ENCODE results near the gene SETD1A.
A peak's percentile ranks its signal among the peaks of the same experiment; 100 is the strongest.

The SETD1A gene

GRCh38 chr16:30956601-30957455 lies 726 bp upstream of the SETD1A start:
- peak; percentile 85 for DNase-seq

DNA sequence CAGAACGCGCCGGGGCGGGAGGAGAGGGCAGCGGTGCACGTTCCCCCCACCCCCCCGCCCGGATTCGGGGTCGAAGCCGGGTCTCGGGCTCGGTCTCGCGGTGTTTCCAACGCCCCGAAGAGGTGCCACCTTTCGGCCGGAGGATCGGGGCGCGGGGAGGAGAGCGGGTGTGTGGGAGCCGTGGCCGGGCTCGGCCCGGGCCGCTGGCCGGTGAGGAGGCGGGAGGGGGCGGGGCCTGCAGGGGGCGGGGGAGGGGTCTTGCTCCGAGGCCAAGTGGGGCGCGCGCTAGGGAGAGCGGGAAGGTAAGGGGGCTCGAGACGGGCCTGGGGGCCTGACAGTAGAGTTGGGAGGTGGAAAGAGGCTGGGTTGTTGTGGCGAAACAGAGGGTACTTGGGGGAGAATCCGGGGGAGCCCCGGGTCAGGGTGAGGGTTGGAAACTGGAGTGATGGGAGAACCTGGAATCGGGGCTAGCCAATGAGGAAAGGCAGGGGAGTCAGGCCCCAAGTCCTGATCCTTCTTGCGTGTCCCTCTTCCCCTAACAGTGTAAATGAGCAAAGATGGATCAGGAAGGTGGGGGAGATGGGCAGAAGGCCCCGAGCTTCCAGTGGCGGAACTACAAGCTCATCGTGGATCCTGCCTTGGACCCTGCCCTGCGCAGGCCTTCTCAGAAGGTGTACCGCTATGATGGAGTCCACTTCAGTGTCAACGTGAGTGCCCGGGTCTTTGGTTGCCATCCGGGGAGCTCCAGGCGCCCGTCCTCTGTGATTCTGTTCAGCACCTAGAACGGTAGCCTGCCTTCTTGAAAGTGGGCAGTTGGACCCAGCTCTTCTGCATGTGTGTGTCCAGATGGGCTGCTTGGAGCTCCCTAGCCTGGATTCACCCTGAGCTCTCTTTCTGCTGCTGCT lies 873 bp downstream of the SETD1A start:
- peak; percentile 67 for DNase-seq

DNA sequence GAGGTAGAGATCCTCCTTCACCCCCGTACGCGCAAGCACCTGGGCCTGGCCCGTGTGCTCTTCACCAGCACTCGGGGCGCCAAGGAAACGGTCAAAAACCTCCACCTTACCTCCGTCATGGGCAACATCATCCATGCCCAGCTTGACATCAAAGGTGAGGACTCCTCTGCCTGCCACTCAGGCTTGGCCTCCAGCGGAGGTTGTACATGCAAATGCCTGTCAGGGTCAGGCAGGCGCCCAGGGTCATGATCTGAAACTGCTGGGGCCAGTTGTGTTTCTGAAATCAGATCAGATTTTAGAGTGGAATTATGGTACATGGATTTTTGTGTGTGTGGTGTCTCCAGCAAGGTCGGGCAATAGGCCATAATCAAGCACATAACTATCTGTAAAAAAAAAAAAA lies 3.8 kb downstream of the SETD1A start:
- no peak for DNase-seq

- DNase-seq = no peak
Observed at GRCh38 chr16:30963925-30964511, 6.5 kb downstream of the SETD1A start.

DNA sequence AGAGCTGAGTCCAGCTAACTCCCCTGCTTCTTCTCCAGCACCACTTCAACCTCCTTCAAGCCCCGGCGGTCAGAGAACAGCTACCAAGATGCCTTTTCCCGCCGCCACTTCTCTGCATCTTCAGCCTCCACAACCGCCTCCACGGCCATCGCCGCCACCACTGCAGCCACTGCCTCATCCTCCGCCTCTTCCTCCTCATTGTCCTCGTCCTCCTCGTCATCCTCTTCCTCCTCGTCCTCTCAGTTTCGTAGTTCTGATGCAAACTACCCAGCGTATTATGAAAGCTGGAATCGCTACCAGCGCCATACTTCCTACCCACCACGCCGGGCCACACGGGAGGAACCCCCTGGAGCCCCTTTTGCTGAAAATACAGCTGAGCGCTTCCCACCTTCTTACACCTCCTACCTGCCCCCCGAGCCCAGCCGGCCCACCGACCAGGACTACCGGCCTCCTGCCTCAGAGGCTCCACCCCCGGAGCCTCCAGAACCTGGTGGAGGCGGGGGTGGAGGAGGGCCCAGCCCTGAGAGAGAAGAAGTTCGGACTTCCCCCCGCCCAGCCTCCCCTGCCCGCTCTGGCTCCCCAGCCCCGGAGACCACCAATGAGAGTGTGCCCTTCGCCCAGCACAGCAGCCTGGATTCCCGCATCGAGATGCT lies 7.1 kb downstream of the SETD1A start:
- DNase-seq = no peak

- no peak for DNase-seq
Observed at GRCh38 chr16:30965436-30965835, 7.9 kb downstream of the SETD1A start.

- DNase-seq = no peak
Observed at GRCh38 chr16:30966033-30966619, 8.6 kb downstream of the SETD1A start.

GRCh38 chr16:30967795-30968194 lies 10.2 kb downstream of the SETD1A start:
- DNase-seq = no peak

DNA sequence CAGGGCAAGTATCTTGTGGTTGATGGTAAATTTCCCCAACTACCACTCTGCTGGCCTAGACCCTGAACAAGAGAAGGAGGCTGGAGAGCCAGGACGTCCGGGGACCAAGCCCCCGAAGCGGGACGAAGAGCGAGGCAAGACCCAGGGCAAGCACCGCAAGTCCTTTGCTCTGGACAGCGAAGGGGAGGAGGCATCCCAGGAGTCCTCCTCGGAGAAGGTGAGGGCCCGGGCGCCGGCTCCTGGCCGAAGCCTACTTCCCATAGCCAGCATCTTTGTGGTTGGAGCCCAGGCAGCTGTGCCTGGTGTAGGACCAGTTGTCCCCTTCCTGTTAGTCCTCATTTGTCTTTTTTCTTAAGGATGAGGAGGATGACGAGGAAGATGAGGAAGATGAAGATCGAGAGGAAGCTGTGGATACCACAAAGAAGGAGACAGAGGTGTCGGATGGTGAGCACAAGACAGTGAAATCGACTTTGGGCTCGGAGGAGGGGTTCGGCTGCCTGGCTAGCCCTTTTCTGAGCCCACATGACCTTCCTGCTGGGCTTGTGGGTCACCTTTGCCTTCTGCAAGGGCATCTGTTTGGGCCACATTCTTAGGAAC lies 11.8 kb downstream of the SETD1A start:
- DNase-seq = no peak

- no peak for DNase-seq
Observed at GRCh38 chr16:30971298-30971697, 13.7 kb downstream of the SETD1A start.

DNA sequence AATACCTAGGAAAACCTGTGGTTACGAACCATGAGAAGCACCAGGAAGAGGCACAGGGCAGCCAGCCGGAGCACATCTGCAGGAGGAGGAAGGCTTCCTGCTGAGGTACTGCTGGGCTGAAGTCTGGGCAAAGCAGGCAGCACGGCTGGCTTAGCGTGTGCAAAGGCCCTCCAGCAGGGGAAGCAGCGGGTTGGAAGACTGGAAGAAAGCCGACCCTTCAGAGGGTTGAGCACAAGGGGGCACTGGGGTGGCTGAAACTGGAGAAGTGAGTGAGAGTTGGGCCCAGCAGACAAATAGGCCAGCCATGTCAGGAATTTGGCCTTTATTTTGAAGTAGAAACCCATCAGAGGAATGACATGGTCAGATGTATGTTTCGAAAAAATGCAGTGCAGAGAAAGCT lies 15.3 kb downstream of the SETD1A start:
- DNase-seq = no peak

DNA sequence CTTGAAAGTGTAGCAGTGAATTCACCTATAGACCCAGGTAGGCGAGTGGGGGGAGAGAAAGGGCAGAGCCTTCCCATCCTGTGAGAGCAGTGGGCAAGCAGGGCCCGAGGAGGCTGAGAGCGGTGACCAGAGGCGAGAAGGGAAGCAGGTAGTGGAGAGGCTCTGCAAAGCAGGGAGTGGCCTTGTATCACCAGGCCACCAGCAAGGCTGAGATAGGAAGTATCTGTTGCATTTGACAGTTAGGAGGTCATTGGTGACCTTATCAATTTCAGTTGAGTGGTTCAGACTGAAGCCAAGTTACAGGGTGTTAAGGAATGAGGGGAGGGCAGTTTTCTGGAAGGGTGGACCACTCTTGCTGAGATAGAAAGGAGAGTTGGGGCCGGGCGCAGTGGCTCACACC lies 16.8 kb downstream of the SETD1A start:
- DNase-seq = no peak

DNA sequence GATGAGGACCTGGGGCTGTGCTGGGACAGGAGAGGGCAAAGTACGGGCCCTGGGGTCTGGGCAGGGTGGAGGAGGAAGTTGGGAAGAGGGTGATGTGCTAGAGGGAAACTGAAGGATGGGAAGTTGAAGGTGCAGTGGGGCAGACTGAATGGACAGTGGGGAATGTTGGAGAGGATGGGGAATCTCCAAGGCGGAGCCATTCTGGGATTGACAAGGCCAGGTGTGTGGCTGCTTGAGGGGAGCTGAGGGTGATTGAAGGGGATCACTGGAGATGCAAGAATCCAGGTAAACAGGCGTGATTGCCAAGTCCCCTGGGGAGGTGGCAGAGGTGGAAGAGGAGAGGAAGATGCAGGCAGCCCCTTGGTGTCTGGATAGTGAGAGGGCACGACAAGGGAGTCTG lies 18.9 kb downstream of the SETD1A start:
- DNase-seq = no peak

DNA sequence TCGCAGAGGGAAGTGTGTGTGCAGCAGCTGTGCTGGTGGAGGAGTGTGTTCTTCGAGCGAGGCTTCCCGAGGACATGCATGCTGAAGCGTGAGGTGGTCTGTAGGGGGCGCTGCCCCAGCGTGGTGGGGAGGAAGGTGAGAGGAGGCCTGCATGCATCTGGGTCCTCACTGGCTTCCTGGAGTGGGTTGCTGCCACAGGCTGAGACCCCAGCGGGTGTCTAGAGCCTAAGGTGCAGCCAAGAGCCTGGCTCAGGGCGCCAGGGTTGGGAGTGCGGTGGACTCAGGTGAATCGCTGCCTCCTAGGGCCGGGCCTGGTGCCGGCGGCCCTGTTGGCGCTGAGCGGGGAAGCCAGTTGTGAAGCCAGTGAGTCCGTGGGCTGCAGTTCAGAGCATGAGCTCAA lies 19.9 kb downstream of the SETD1A start:
- DNase-seq = no peak

DNA sequence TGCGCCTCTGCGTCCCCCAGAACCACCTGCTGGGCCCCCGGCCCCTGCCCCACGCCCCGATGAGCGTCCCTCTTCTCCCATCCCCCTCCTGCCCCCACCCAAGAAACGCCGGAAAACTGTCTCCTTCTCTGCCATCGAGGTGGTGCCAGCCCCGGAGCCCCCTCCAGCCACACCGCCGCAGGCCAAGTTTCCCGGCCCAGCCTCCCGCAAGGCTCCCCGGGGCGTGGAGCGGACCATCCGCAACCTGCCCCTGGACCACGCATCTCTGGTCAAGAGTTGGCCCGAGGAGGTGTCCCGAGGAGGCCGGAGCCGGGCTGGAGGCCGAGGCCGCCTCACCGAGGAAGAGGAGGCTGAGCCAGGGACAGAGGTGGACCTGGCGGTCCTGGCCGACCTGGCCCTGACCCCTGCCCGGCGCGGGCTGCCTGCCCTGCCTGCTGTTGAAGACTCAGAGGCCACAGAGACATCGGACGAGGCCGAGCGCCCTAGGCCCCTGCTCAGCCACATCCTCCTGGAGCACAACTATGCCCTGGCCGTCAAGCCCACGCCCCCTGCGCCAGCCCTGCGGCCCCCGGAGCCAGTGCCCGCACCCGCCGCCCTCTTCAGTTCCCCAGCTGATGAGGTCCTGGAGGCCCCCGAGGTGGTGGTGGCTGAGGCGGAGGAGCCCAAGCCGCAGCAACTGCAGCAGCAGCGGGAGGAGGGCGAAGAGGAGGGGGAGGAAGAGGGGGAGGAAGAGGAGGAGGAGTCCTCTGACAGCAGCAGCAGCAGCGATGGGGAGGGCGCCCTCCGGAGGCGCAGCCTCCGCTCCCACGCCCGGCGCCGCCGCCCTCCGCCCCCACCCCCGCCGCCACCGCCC lies 21.8 kb downstream of the SETD1A start:
- DNase-seq = no peak

DNA sequence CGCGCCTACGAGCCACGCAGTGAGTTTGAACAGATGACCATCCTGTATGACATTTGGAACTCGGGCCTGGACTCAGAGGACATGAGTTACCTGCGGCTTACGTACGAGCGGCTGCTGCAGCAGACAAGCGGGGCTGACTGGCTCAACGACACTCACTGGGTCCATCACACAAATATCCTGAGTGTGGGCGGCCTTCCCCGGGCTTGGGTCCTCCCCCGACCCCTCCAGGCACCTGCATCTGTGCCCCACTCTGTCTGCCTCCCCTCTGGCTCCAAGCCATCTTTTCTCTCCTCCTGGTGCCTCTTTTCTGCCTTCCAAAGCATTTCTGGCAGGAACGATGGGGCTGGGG lies 22.4 kb downstream of the SETD1A start:
- DNase-seq = no peak

DNA sequence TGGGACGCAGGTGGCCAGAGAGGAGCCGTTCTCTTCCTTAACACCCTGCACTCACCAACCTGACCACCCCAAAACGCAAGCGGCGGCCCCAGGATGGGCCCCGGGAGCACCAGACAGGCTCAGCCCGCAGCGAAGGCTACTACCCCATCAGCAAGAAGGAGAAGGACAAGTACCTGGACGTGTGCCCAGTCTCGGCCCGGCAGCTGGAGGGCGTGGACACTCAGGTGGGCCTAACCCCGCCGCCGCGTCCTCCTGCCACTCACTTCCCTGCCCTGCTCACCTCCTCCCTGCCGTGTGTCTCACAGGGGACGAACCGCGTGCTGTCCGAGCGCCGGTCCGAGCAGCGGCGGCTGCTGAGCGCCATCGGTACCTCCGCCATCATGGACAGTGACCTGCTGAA lies 22.9 kb downstream of the SETD1A start:
- DNase-seq = no peak

GRCh38 chr16:30980959-30981358 lies 23.4 kb downstream of the SETD1A start:
- DNase-seq = no peak

DNA sequence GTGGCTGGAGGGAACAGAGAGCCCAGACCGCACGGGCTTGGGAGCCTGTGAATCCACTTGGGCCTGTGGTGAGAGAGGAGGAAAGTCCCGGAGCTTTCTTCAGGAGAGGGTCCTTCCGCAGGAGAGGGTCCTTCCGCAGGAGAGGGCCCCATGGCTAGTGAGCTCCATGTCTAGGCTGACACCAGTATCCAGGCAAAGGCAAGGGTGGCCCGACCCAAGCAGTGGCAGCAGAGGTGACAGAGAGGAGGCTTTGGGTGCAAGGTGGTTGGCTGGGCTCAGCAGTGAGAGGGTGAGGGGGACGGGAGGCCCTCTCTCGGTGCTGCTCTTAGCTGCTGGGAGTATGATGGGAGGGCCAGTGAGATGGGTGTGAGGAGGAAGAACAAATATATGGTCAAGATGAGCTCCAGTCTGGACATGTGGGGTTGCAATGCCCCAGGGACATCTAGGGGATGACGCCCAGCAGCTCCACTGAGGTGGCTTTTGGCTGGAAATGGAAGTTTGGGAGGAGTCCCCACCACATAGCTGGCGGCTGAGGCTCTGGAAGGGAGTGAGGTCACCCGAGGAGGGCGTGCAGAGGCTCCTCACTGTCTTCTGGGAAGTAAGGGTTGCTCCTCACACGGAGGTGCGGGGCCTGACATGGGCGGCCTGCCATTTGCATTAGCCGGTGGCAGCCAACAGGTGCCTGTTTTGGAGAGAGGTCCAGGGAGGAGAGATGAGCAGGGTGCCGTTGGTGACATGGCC lies 25.2 kb downstream of the SETD1A start:
- DNase-seq = no peak

GRCh38 chr16:30983289-30983889 lies 25.8 kb downstream of the SETD1A start:
- DNase-seq = no peak
